Measurements from ENCODE around the gene GUCY1A1. TPM values are rescaled to one million over a fixed set of nuclear protein-coding genes. Genes with fewer than 3 reads are reported as not detected.
"Not testable (repeated sequence)": the region's sequence is repeated elsewhere in the genome, so short reads cannot be mapped to it uniquely, and the experiment has no call there.

Gene GUCY1A1
- total RNA-seq, 1 experiment from 2014 or later = not detected

GRCh38 chr4:155640751-155641150, 25.9 kb upstream of the GUCY1A1 start:
- CTCF ChIA-PET = interaction anchor here (0.7 kb wide), 1 partner anchor 688 kb away, joined by 3 read pairs; no protein-coding TSS in a partner anchor
- no peak for DNase-seq (ENCODE audit: unreplicated experiment)
- BruUV-seq (replicated peaks) = no TSS peak
- Mint-ChIP-seq H3K27ac (ENCODE audit: low read depth, unreplicated experiment) (no peak overlapping the region), H3K36me3 (ENCODE audit: insufficient read depth, unreplicated experiment) (no peaks in the 10 kb centered on the region), H3K4me3 (ENCODE audit: unreplicated experiment) (no peak overlapping the region), H3K27me3 (ENCODE audit: insufficient read depth, unreplicated experiment) (no peaks in the 10 kb centered on the region), H3K9me3 (ENCODE audit: unreplicated experiment) (no peaks in the 10 kb centered on the region), H3K4me1 (ENCODE audit: insufficient read depth, unreplicated experiment) (no peaks in the 10 kb centered on the region)
- POLR2A ChIA-PET = no interaction called here
- intact Hi-C loops (cut with micrococcal nuclease) = no loop called here
- TF ChIP-seq CTCF (IDR thresholded peaks at IDR 0.05; ENCODE audit: unreplicated experiment) = no peak

- ChIA-PET CTCF (no interaction called here), POLR2A (no interaction called here)
- Mint-ChIP-seq H3K4me1 (ENCODE audit: insufficient read depth, unreplicated experiment) (no peaks in the 10 kb centered on the region), H3K36me3 (ENCODE audit: insufficient read depth, unreplicated experiment) (no peaks in the 10 kb centered on the region), H3K4me3 (ENCODE audit: unreplicated experiment) (no peak overlapping the region), H3K27ac (ENCODE audit: low read depth, unreplicated experiment) (no peak overlapping the region), H3K27me3 (ENCODE audit: insufficient read depth, unreplicated experiment) (no peaks in the 10 kb centered on the region), H3K9me3 (ENCODE audit: unreplicated experiment) (no peaks in the 10 kb centered on the region)
- no peak for TF ChIP-seq CTCF (IDR thresholded peaks at IDR 0.05; ENCODE audit: unreplicated experiment)
- intact Hi-C loops (cut with micrococcal nuclease) = no loop called here
- no TSS peak for BruUV-seq (replicated peaks)
- no peak for DNase-seq (ENCODE audit: unreplicated experiment)
Measured at GRCh38 chr4:155643087-155643486, 23.6 kb upstream of the GUCY1A1 start.

GRCh38 chr4:155646001-155646400, 20.6 kb upstream of the GUCY1A1 start:
- Mint-ChIP-seq H3K27ac (ENCODE audit: low read depth, unreplicated experiment) (no peak overlapping the region), H3K36me3 (ENCODE audit: insufficient read depth, unreplicated experiment) (no peaks in the 10 kb centered on the region), H3K4me3 (ENCODE audit: unreplicated experiment) (no peak overlapping the region), H3K27me3 (ENCODE audit: insufficient read depth, unreplicated experiment) (no peaks in the 10 kb centered on the region), H3K9me3 (ENCODE audit: unreplicated experiment) (no peaks in the 10 kb centered on the region), H3K4me1 (ENCODE audit: insufficient read depth, unreplicated experiment) (no peaks in the 10 kb centered on the region)
- TF ChIP-seq CTCF (IDR thresholded peaks at IDR 0.05; ENCODE audit: unreplicated experiment) = no peak
- DNase-seq (ENCODE audit: unreplicated experiment) = no peak
- intact Hi-C loops (cut with micrococcal nuclease) = no loop called here
- CTCF ChIA-PET = no interaction called here
- POLR2A ChIA-PET = no interaction called here
- no TSS peak for BruUV-seq (replicated peaks)

- H3K4me3 Mint-ChIP-seq (ENCODE audit: unreplicated experiment); H3K4me1 Mint-ChIP-seq (ENCODE audit: insufficient read depth, unreplicated experiment); POLR2A ChIA-PET; H3K9me3 Mint-ChIP-seq (ENCODE audit: unreplicated experiment); intact Hi-C loops (cut with micrococcal nuclease); BruUV-seq (replicated peaks); H3K27me3 Mint-ChIP-seq (ENCODE audit: insufficient read depth, unreplicated experiment); H3K36me3 Mint-ChIP-seq (ENCODE audit: insufficient read depth, unreplicated experiment); H3K27ac Mint-ChIP-seq (ENCODE audit: low read depth, unreplicated experiment); DNase-seq (ENCODE audit: unreplicated experiment): not testable (repeated sequence)
- CTCF ChIA-PET = interaction anchor here (0.6 kb wide), 1 partner anchor 35 kb away, joined by 3 read pairs; no protein-coding TSS in a partner anchor
Measured at GRCh38 chr4:155650785-155651184, 15.9 kb upstream of the GUCY1A1 start.

GRCh38 chr4:155653052-155653451, 13.6 kb upstream of the GUCY1A1 start:
- DNase-seq (ENCODE audit: unreplicated experiment) = no peak
- no peak for TF ChIP-seq CTCF (IDR thresholded peaks at IDR 0.05; ENCODE audit: unreplicated experiment)
- no peaks in the 10 kb centered on the region for H3K36me3 Mint-ChIP-seq (ENCODE audit: insufficient read depth, unreplicated experiment)
- no peaks in the 10 kb centered on the region for H3K27me3 Mint-ChIP-seq (ENCODE audit: insufficient read depth, unreplicated experiment)
- intact Hi-C loops (cut with micrococcal nuclease) = no loop called here
- no TSS peak for BruUV-seq (replicated peaks)
- CTCF ChIA-PET = no interaction called here
- no peaks in the 10 kb centered on the region for H3K4me1 Mint-ChIP-seq (ENCODE audit: insufficient read depth, unreplicated experiment)
- H3K27ac Mint-ChIP-seq (ENCODE audit: low read depth, unreplicated experiment) = no peak overlapping the region
- H3K4me3 Mint-ChIP-seq (ENCODE audit: unreplicated experiment) = no peak overlapping the region
- H3K9me3 Mint-ChIP-seq (ENCODE audit: unreplicated experiment) = peaks cover 4% of the 10 kb centered on the region
- POLR2A ChIA-PET = no interaction called here
